ENCODE results near the gene HAUS8. TPM values are rescaled to one million over a fixed set of nuclear protein-coding genes. Genes with fewer than 3 reads are reported as not detected.
"Not testable (repeated sequence)": the region's sequence is repeated elsewhere in the genome, so short reads cannot be mapped to it uniquely, and the experiment has no call there.

The HAUS8 gene
- 10 to 100 TPM; 11.9 to 14.1 (median 12.4) TPM for polyA plus RNA-seq (ENCODE audit: insufficient read length in 4 of 4)

- peak; percentile 98 to 99 (median 98) for DNase-seq (ENCODE audit: low read depth in 4 of 4, low spot score in 3 of 4)
Observed at GRCh38 chr19:17075035-17075863, at the start of gene HAUS8, which contains the start of gene MYO9B. TSS of gene HAUS8 (minus strand) at chr19:17075452. CDS start at chr19:17075422, 30 bp downstream. TSS of gene MYO9B (plus strand) at chr19:17075777. CDS start at chr19:17101718, 25,941 bp downstream.

- DNase-seq (ENCODE audit: low read depth in 4 of 4, low spot score in 3 of 4): no peak
Observed at GRCh38 chr19:17124025-17124424, 48.8 kb upstream of the HAUS8 start.

GRCh38 chr19:17123041-17123440, 47.8 kb upstream of the HAUS8 start:
- DNase-seq (ENCODE audit: low read depth in 4 of 4, low spot score in 3 of 4): no peak

GRCh38 chr19:17121736-17122293, 46.6 kb upstream of the HAUS8 start:
- DNase-seq (ENCODE audit: low read depth in 4 of 4, low spot score in 3 of 4): no peak

- DNase-seq (ENCODE audit: low read depth in 4 of 4, low spot score in 3 of 4): no peak
Observed at GRCh38 chr19:17118957-17119356, 43.7 kb upstream of the HAUS8 start.

- no peak for DNase-seq (ENCODE audit: low read depth in 4 of 4, low spot score in 3 of 4)
Observed at GRCh38 chr19:17116996-17117702, 41.9 kb upstream of the HAUS8 start.

GRCh38 chr19:17114414-17114831, 39.2 kb upstream of the HAUS8 start:
- no peak for DNase-seq (ENCODE audit: low read depth in 4 of 4, low spot score in 3 of 4)

GRCh38 chr19:17113127-17113785, 38.0 kb upstream of the HAUS8 start:
- DNase-seq (ENCODE audit: low read depth in 4 of 4, low spot score in 3 of 4): no peak

GRCh38 chr19:17112700-17113099, 37.4 kb upstream of the HAUS8 start:
- DNase-seq (ENCODE audit: low read depth in 4 of 4, low spot score in 3 of 4): no peak

- no peak for DNase-seq (ENCODE audit: low read depth in 4 of 4, low spot score in 3 of 4)
Observed at GRCh38 chr19:17112271-17112670, 37.0 kb upstream of the HAUS8 start.

- no peak for DNase-seq (ENCODE audit: low read depth in 4 of 4, low spot score in 3 of 4)
Observed at GRCh38 chr19:17111766-17112165, 36.5 kb upstream of the HAUS8 start.

GRCh38 chr19:17110599-17110966, 35.3 kb upstream of the HAUS8 start:
- no peak for DNase-seq (ENCODE audit: low read depth in 4 of 4, low spot score in 3 of 4)

- no peak for DNase-seq (ENCODE audit: low read depth in 4 of 4, low spot score in 3 of 4)
Observed at GRCh38 chr19:17109962-17110598, 34.8 kb upstream of the HAUS8 start.

GRCh38 chr19:17109300-17109699, 34.0 kb upstream of the HAUS8 start:
- DNase-seq (ENCODE audit: low read depth in 4 of 4, low spot score in 3 of 4): no peak

GRCh38 chr19:17108453-17108784, 33.2 kb upstream of the HAUS8 start:
- no peak for DNase-seq (ENCODE audit: low read depth in 4 of 4, low spot score in 3 of 4)

- DNase-seq (ENCODE audit: low read depth in 4 of 4, low spot score in 3 of 4): peak in 3 of 4 donors; percentile 19 to 25 (median 24)
Observed at GRCh38 chr19:17107546-17108452, 32.5 kb upstream of the HAUS8 start.

GRCh38 chr19:17106964-17107363, 31.7 kb upstream of the HAUS8 start:
- not testable (repeated sequence) for DNase-seq (ENCODE audit: low read depth in 4 of 4, low spot score in 3 of 4)

- no peak for DNase-seq (ENCODE audit: low read depth in 4 of 4, low spot score in 3 of 4)
Observed at GRCh38 chr19:17105556-17105955, 30.3 kb upstream of the HAUS8 start.

- DNase-seq (ENCODE audit: low read depth in 4 of 4, low spot score in 3 of 4): no peak
Observed at GRCh38 chr19:17104679-17105078, 29.4 kb upstream of the HAUS8 start.

Data from right renal pelvis (tissue), 4 donors.